Left ventricle myocardium inferior (tissue), 1 donor: Measurements from ENCODE around the gene TACC3. TPM values are rescaled to one million over a fixed set of nuclear protein-coding genes. Genes with fewer than 3 reads are reported as not detected.
A peak's percentile ranks its signal among the peaks of the same experiment; 100 is the strongest.

Source experiments
- DNase-seq: peaks from one replicate; pipeline ENCODE4 v3.0.0-alpha.2; 2020
- H3K27ac ChIP-seq: fragments of 200-600 bp; replicated peaks from 2 replicates; pipeline ENCODE4 v1.8.0; 2021
- H3K27me3 ChIP-seq: fragments of 200-600 bp; 2 replicates; pipeline ENCODE4 v1.8.0; 2021; ENCODE audit warnings: low read depth
- H3K36me3 ChIP-seq: fragments of 200-600 bp; 2 replicates; pipeline ENCODE4 v1.8.0; 2021
- H3K4me1 ChIP-seq: fragments of 200-600 bp; 2 replicates; pipeline ENCODE4 v1.8.0; 2021
- H3K4me3 ChIP-seq: fragments of 200-600 bp; 2 replicates; pipeline ENCODE4 v1.8.0; 2021; ENCODE audit warnings: mild to moderate bottlenecking, moderate library complexity
- H3K9me3 ChIP-seq: fragments of 200-600 bp; replicated peaks from 2 replicates; pipeline ENCODE4 v1.8.0; 2021
- CTCF ChIP-seq: fragments of 200-600 bp; IDR thresholded peaks from 2 replicates; pipeline ENCODE4 v1.8.0; 2021; ENCODE audit warnings: antibody characterized with exemption, mild to moderate bottlenecking, borderline replicate concordance
- intact Hi-C: fragments of 100-400 bp; cut with micrococcal nuclease; formaldehyde crosslinking; loops from one replicate; pipeline ENCODE4 v1.11.0; 2022
- long read RNA-seq: library from polyadenylated mRNA; unstranded; transcript quantifications from one replicate; pipeline ENCODE4 v2.0.0, GENCODE V29; 2021
- total RNA-seq: library from RNA; stranded (reverse); fragmentation: NEBNext Ultra II Directional; extraction: Animal tissue kit (Norgen Biotek cat#: 25700); gene quantifications from one replicate; pipeline ENCODE4 v1.2.1, GENCODE V29; 2021
- donor health status: DM: no; HTN: yes; CAD: no; lungs with severe emphysema.

Gene TACC3
- 5.8 TPM for total RNA-seq
- long read RNA-seq, partial matches to known transcripts, result 5 of 10 reads
- long read RNA-seq, other reads (novel, unspliced or antisense), result 4 of 10 reads

- DNase-seq, result peak; percentile 93
Measured at GRCh38 chr4:1721003-1721665, at the start of gene TACC3, which contains the start of gene TMEM129. Gene TACC3, plus strand, starts transcription at chr4:1721521. Its CDS starts 1,901 bp downstream, at chr4:1723422. Gene TMEM129, minus strand, starts transcription at chr4:1721323. Its CDS starts 486 bp downstream, at chr4:1720837.

GRCh38 chr4:1673671-1674070 lies 47.6 kb upstream of the TACC3 start:
- H3K27me3 ChIP-seq, result no peaks in the 10 kb centered on the region
- peaks cover under 1% of the 10 kb centered on the region for H3K4me1 ChIP-seq
- no peaks in the 10 kb centered on the region for H3K9me3 ChIP-seq
- H3K4me3 ChIP-seq, result no peak overlapping the region
- no peak overlapping the region for H3K27ac ChIP-seq
- no peak for TF ChIP-seq CTCF
- no peak for DNase-seq
- intact Hi-C loops, result no loop called here
- H3K36me3 ChIP-seq, result no peaks in the 10 kb centered on the region

More at GRCh38 chr4:1721003-1721665, at the start of gene TACC3, which contains the start of gene TMEM129:
- H3K27me3 ChIP-seq, result no peaks in the 10 kb centered on the region
- peaks cover 63% of the 10 kb centered on the region for H3K4me1 ChIP-seq
- peaks cover 29% of the 10 kb centered on the region for H3K36me3 ChIP-seq
- intact Hi-C loops, result loop anchor here (10.0 kb wide), 1 partner anchor 366 kb away; no protein-coding TSS in a partner anchor
- H3K9me3 ChIP-seq, result no peaks in the 10 kb centered on the region
- H3K27ac ChIP-seq, result peak within 1 kb of the TSS; percentile 98
- peak within 1 kb of the TSS; percentile 81 for H3K4me3 ChIP-seq
- no peak for TF ChIP-seq CTCF

GRCh38 chr4:1674682-1675081 lies 46.6 kb upstream of the TACC3 start:
- Histone ChIP-seq H3K4me1 (no peaks in the 10 kb centered on the region), H3K27ac (no peak overlapping the region), H3K9me3 (no peaks in the 10 kb centered on the region), H3K36me3 (no peaks in the 10 kb centered on the region), H3K27me3 (no peaks in the 10 kb centered on the region), H3K4me3 (no peak overlapping the region)
- no peak for TF ChIP-seq CTCF
- no peak for DNase-seq
- intact Hi-C loops, result no loop called here

- no peak for DNase-seq
- H3K4me3 ChIP-seq, result no peak overlapping the region
- no peak overlapping the region for H3K27ac ChIP-seq
- intact Hi-C loops, result no loop called here
- no peaks in the 10 kb centered on the region for H3K36me3 ChIP-seq
- H3K9me3 ChIP-seq, result no peaks in the 10 kb centered on the region
- TF ChIP-seq CTCF, result no peak
- H3K27me3 ChIP-seq, result no peaks in the 10 kb centered on the region
- no peaks in the 10 kb centered on the region for H3K4me1 ChIP-seq
Measured at GRCh38 chr4:1675136-1675801, 46.1 kb upstream of the TACC3 start.

- intact Hi-C loops, result no loop called here
- no peak for TF ChIP-seq CTCF
- H3K36me3 ChIP-seq, result no peaks in the 10 kb centered on the region
- DNase-seq, result no peak
- H3K27me3 ChIP-seq, result no peaks in the 10 kb centered on the region
- no peaks in the 10 kb centered on the region for H3K4me1 ChIP-seq
- no peak overlapping the region for H3K4me3 ChIP-seq
- H3K27ac ChIP-seq, result no peak overlapping the region
- no peaks in the 10 kb centered on the region for H3K9me3 ChIP-seq
Measured at GRCh38 chr4:1675802-1676137, 45.6 kb upstream of the TACC3 start.
